Activated T-cell treated with anti-CD3 and anti-CD28 coated beads, Interleukin-2, amount 50 U/mL, for 1 hour (primary cell): ENCODE measurements around the gene PFN4.

Experiments
- DNase-seq: peaks from one replicate; pipeline ENCODE4 v3.0.0-alpha.2; 2020

Gene PFN4

GRCh38 chr2:24076849-24077534, 46.1 kb downstream of the PFN4 start:
- no peak for DNase-seq

GRCh38 chr2:24075915-24076848, 47.0 kb downstream of the PFN4 start, which contains the start of gene SF3B6:
Gene SF3B6, minus strand, starts transcription at chr2:24076326. Its CDS starts 97 bp downstream, at chr2:24076229.
- DNase-seq, result peak; percentile 100

- no peak for DNase-seq
Measured at GRCh38 chr2:24075259-24075658, 47.9 kb downstream of the PFN4 start.

GRCh38 chr2:24073816-24074215, 49.3 kb downstream of the PFN4 start:
- DNase-seq, result no peak

GRCh38 chr2:24072259-24072658, 50.9 kb downstream of the PFN4 start:
- no peak for DNase-seq

- no peak for DNase-seq
Measured at GRCh38 chr2:24065341-24065740, 57.8 kb downstream of the PFN4 start.
